Pulmonary artery endothelial cell (primary cell): ENCODE measurements around the gene LMO1. TPM values are rescaled to one million over a fixed set of nuclear protein-coding genes. Genes with fewer than 3 reads are reported as not detected.

ENCODE experiments used
- DNase-seq: peaks from one replicate; pipeline ENCODE4 v3.0.0-alpha.2; 2011; ENCODE audit warnings: low read depth, low spot score
- total RNA-seq: library from RNA; depleted of rRNA; stranded (reverse); fragments of >200 nt; gene quantifications from 2 replicates; pipeline ENCODE4 v1.2.3, GENCODE V29; 2014

LMO1 gene
- total RNA-seq, 1 donor from 2014 or later = not detected

- no peak for DNase-seq
Observed at GRCh38 chr11:8227156-8228152, 36.2 kb downstream of the LMO1 start.

DNA sequence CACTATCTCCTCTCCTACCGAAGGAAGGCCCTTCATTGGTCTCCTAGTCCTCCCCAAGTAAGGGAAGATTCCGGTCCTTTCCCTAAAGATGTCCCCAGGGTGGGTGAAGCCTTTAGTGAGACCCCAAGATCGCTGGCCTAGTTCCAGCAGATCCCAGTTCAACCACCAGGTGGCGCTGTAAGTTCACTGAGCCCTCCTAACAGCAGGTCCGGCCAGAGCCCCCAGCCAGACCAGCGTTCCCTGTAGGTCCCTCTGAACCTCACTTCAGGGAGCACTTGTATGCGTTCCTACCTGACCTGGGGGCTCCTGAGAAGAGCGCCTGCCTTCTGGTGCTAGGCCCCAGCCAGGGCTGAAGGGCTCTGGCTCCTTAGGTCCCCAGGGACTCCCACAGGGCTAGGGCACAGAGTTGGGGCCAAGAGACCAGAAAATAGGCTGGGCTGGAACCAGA lies 38.1 kb downstream of the LMO1 start:
- no peak for DNase-seq

GRCh38 chr11:8224711-8225110 lies 39.0 kb downstream of the LMO1 start:
- DNase-seq = no peak

DNA sequence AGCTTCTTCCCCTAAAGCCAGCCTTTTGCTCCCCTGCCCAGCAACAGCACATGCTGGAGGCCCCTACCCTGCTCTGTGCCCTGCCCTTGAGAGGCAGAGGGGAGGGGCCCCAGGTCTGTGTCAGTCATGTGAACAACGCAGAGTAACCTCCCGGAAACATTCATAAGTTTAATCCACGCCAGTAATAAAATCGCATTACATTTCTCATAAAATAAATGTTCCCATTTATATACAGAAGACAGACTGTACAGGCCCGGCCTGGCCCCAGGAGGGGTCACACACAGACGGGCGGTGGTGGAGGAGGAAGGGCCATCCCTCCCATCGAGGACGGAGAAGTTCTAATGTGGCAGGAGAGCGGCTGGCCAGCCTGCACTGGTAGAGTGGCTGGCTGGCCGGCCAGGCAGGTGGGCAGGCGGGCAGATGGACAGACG lies 39.5 kb downstream of the LMO1 start:
- DNase-seq = no peak

DNA sequence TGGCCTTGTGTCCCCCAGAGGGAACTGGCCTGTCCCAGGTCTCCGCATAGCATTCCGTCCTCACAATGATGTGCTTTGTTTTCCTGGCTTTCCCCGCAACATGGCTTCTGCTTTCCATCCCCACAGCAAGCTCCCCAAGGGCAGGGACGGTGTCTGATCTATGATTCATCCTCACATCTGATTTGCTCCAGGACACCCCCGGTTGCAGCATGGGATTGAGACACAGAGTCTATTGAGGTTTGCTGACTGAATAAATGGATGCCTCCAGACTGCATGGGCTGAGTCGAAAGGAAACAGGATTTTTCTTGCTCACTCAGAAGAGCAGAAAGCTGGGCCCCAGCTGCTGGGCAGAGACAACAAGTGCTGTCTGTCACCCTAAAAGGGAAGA lies 40.2 kb downstream of the LMO1 start:
- no peak for DNase-seq

DNA sequence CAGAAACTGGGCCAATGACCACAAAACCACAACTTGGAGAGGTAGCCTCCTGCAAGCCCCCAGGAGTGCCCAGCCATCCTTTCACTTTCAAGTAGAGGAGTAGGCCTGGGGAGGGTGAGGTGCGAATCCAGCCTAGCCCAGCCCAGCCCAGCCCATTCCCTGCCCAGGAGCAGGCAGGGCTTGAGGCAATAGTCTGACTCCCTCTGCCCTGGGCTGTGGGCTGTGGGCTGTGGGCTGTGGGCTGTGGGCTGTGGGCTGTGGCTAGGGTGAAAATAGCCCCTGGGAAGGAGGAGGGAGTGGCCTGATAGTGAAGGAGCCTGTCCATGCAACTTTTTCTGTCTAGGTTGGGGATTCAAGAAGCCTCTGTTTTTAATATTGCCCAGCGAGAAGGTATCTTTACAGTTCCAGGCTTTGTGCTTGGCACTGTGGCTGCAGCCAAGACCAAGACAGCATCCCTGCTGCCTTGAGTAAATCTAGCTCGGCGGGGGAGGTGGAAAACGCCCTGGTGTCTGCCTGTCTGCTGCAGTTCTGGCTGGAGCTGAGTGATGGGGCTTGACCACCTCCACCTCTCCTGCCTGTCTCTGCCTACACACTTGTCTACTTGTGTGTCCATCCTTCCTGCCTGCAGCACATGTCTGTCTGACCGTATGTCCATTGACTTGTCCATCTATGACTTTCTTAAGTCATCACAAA lies 40.7 kb downstream of the LMO1 start:
- no peak for DNase-seq

- DNase-seq = no peak
Observed at GRCh38 chr11:8221917-8222495, 41.7 kb downstream of the LMO1 start.

GRCh38 chr11:8221046-8221723 lies 42.5 kb downstream of the LMO1 start:
- DNase-seq = no peak

GRCh38 chr11:8220261-8221045 lies 43.2 kb downstream of the LMO1 start:
- DNase-seq = no peak

DNA sequence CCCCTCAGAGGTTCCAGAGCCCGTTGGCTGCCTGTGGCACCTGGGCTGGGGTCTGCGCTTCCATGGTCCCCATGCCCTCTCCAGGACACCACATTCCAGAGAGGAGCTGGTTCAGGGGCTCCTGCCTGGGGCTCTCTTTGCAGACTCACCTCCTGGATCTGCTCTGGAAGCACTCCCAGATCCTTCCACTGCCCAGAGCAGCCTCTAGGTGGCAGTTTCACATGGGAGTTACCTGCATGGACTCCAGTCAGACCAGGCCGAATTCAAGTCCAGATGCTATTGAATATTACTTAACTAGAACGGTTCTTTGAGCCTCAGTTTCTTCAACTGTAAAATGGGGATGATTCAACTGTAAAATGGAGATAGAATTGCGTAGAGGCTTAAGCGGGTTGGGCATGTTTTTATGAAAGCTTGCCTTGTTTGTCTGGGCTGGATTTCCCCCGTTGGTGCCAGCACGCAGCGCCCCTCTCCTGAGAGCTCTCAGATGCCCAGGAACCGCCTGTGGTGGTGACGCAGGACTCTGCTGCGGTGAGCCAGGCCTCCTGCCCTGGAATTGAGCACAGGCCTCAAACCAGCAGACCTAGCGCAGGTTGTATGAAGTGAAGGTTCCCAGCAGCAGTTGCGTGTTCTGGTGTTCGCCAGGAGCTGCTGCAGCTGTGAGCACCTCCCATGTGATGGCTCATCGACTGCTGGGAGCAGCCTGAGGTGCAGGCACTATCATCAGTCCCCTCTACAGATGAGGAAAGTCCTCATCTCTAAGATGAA lies 44.2 kb downstream of the LMO1 start:
- DNase-seq = no peak

DNA sequence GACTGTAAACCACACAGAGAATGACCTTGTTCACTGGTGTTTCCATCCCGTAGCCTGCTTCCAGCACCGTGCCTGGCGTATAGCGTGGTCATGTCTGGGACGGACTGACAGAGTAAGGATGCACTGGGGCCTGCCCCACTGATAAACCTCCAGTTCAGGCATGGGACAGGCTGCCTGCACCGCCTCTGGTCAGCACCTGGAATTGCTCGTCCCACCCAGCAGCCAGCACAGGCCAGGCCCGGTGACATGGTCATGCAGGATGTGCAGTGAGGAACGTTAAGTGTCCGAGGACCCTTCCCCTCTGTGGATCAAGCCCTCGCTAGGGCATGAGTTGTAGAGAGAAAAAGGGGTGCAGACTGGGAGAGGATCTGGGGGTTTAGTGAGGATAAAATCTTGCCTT lies 44.8 kb downstream of the LMO1 start:
- DNase-seq = no peak

DNA sequence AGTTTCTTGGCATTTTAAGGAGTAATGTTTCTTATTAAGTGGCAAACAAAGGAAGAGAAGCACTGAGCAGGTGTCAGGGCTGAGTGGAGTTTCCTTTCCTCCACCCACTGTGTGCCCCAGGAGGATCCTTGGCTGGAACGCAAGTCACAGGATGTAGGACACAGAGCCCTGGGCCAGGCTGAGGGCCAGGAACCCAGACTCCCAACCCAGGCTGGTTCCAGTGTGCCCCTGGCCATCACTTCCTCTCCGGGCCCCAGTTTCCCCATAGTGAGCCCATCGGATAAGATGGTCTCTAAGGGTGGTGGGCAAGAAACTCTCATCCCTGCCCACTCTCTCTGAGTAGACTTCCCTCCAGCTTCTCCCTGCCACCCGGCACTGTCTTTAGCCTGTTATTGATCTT lies 45.3 kb downstream of the LMO1 start:
- no peak for DNase-seq

- DNase-seq = no peak
Observed at GRCh38 chr11:8217926-8218325, 45.8 kb downstream of the LMO1 start.

GRCh38 chr11:8217136-8217535 lies 46.5 kb downstream of the LMO1 start:
- DNase-seq = no peak

DNA sequence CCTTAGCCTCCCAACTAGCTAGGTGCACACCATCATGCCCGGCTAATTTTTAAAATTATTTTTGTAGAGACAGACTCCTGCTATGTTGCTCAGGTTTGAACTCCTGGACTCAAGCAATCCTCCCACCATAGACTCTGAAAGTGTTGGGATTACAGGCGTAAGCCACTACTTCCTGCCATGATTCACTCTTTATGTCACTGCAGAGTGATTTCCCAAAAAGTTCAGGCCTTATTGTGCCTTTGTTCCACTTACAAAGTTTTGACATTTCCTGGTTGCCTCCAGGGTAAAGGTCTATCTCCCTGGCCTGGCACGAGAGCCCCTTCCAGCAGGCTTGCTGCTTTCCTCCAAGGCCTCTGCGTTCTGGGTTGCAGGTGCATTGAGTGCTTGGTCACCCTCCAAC lies 50.3 kb downstream of the LMO1 start:
- no peak for DNase-seq

GRCh38 chr11:8209208-8209807 lies 54.4 kb downstream of the LMO1 start:
- no peak for DNase-seq

DNA sequence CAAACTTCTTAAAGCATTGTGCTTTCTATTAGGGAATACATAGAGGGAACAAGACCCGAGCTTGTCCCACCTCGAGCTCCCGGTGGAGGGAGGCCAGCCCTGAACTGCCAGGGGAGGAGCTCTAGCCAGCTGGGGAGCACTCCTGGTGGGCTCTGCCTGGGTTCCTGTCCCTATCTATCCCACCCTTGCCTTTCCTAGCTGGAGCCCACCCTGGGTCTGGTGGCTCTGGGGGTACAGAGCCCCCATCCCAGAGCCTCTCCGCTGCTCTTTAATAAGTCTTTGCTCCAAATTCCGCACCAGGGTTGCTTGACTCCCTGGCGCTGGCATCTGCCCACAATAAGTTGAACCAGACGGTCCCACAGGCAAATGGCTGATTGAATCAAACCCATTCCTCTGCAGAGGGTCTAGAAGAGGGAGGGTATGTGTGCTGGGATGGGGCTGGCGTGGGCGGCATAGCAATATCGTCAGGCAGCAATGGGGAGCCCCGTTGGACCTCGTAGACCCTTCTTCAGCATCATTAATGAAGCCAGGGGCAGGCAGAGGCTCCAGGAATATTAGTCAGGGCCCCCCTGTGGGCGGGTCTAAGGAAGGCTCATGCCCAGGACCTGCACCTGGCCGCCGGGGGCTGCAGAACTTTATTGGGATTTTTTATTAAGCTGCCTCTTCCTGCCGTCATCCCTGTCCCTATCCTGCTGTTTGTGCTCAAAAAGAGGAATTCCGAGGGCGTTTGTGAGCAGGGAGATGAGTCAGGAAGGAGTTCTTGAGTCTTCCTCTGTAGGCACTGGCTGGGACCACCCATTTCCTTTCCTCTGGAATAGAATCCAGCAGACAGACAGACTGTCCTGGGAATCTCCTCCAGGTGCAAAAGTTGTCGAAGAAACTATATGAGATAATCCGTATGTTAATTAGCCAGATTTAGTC lies 56.3 kb downstream of the LMO1 start:
- DNase-seq = no peak

GRCh38 chr11:8206251-8207079 lies 57.2 kb downstream of the LMO1 start:
- peak; percentile 77 for DNase-seq
